ENCODE results near the gene OR6C6. TPM values are rescaled to one million over a fixed set of nuclear protein-coding genes. Genes with fewer than 3 reads are reported as not detected.

OR6C6 gene
- total RNA-seq, 1 donor, result not detected

DNA sequence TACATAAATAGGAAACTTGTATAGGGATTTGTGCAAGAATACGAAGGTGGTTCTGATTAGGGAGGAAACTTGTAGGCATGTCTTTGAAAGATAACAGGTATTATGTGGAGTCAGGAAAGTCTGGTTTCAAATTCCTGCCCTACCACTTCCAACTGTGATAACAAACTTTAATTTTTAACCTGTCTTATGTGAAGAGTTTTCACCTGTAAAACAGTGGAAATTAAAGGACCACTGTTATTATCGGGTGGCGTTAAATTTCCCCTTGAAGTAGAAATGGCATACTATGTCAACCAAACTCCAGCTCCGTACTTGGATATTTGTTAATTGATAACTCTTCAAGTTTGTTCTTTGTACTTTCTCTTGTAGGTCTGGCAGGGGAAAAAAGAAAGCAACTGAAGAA, 23.8 kb upstream of the OR6C6 start:
- Histone ChIP-seq H3K27ac (ENCODE audit: low read depth, low read length) (no peak overlapping the region), H3K79me2 (ENCODE audit: insufficient read depth, low read length) (no peaks in the 10 kb centered on the region), H3K4me1 (ENCODE audit: insufficient read depth, low read length) (no peaks in the 10 kb centered on the region), H2AFZ (ENCODE audit: low read length) (no peak overlapping the region), H3K27me3 (ENCODE audit: insufficient read depth, low read length) (no peaks in the 10 kb centered on the region), H4K20me1 (ENCODE audit: insufficient read depth, low read length) (no peaks in the 10 kb centered on the region), H3K4me3 (ENCODE audit: insufficient read depth, low read length) (no peak overlapping the region), H3K4me2 (ENCODE audit: insufficient read depth, low read length) (no peak overlapping the region), H3K36me3 (ENCODE audit: insufficient read depth, low read length) (no peaks in the 10 kb centered on the region), H3K9me3 (ENCODE audit: low read depth, low read length) (no peaks in the 10 kb centered on the region)
- DNase-seq (ENCODE audit: insufficient read length, low spot score, missing footprints), result no peak
- TF ChIP-seq, protein P1, sequence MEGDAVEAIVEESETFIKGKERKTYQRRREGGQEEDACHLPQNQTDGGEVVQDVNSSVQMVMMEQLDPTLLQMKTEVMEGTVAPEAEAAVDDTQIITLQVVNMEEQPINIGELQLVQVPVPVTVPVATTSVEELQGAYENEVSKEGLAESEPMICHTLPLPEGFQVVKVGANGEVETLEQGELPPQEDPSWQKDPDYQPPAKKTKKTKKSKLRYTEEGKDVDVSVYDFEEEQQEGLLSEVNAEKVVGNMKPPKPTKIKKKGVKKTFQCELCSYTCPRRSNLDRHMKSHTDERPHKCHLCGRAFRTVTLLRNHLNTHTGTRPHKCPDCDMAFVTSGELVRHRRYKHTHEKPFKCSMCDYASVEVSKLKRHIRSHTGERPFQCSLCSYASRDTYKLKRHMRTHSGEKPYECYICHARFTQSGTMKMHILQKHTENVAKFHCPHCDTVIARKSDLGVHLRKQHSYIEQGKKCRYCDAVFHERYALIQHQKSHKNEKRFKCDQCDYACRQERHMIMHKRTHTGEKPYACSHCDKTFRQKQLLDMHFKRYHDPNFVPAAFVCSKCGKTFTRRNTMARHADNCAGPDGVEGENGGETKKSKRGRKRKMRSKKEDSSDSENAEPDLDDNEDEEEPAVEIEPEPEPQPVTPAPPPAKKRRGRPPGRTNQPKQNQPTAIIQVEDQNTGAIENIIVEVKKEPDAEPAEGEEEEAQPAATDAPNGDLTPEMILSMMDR (IDR thresholded peaks at IDR 0.05; ENCODE audit: extremely low read depth, low read depth, low read length), result no peak

GRCh38 chr12:55314043-55314442, 17.7 kb upstream of the OR6C6 start, which contains the start of gene OR6C1:
Gene OR6C1, plus strand, starts transcription at chr12:55314343. Its CDS starts 6,257 bp downstream, at chr12:55320600.
- TF ChIP-seq, protein P1 (IDR thresholded peaks at IDR 0.05; ENCODE audit: extremely low read depth, low read depth, low read length), result no peak
- H4K20me1 ChIP-seq (ENCODE audit: insufficient read depth, low read length), result no peaks in the 10 kb centered on the region
- H3K4me2 ChIP-seq (ENCODE audit: insufficient read depth, low read length), result no peak within 1 kb of the TSS
- no peaks in the 10 kb centered on the region for H3K27me3 ChIP-seq (ENCODE audit: insufficient read depth, low read length)
- H3K36me3 ChIP-seq (ENCODE audit: insufficient read depth, low read length), result no peaks in the 10 kb centered on the region
- DNase-seq (ENCODE audit: insufficient read length, low spot score, missing footprints), result no peak
- no peak within 1 kb of the TSS for H3K27ac ChIP-seq (ENCODE audit: low read depth, low read length)
- H2AFZ ChIP-seq (ENCODE audit: low read length), result no peak within 1 kb of the TSS
- no peaks in the 10 kb centered on the region for H3K4me1 ChIP-seq (ENCODE audit: insufficient read depth, low read length)
- no peaks in the 10 kb centered on the region for H3K79me2 ChIP-seq (ENCODE audit: insufficient read depth, low read length)
- no peaks in the 10 kb centered on the region for H3K9me3 ChIP-seq (ENCODE audit: low read depth, low read length)
- H3K4me3 ChIP-seq (ENCODE audit: insufficient read depth, low read length), result no peak within 1 kb of the TSS

- H3K36me3 ChIP-seq (ENCODE audit: insufficient read depth, low read length), result no peaks in the 10 kb centered on the region
- H3K27me3 ChIP-seq (ENCODE audit: insufficient read depth, low read length), result no peaks in the 10 kb centered on the region
- no peak overlapping the region for H3K27ac ChIP-seq (ENCODE audit: low read depth, low read length)
- H3K4me2 ChIP-seq (ENCODE audit: insufficient read depth, low read length), result no peak overlapping the region
- no peaks in the 10 kb centered on the region for H3K9me3 ChIP-seq (ENCODE audit: low read depth, low read length)
- no peaks in the 10 kb centered on the region for H3K79me2 ChIP-seq (ENCODE audit: insufficient read depth, low read length)
- no peak overlapping the region for H2AFZ ChIP-seq (ENCODE audit: low read length)
- no peak overlapping the region for H3K4me3 ChIP-seq (ENCODE audit: insufficient read depth, low read length)
- no peaks in the 10 kb centered on the region for H4K20me1 ChIP-seq (ENCODE audit: insufficient read depth, low read length)
- TF ChIP-seq, protein P1 (IDR thresholded peaks at IDR 0.05; ENCODE audit: extremely low read depth, low read depth, low read length), result no peak
- H3K4me1 ChIP-seq (ENCODE audit: insufficient read depth, low read length), result no peaks in the 10 kb centered on the region
- no peak for DNase-seq (ENCODE audit: insufficient read length, low spot score, missing footprints)
Observed at GRCh38 chr12:55289999-55290398, 6.4 kb downstream of the OR6C6 start.

GRCh38 chr12:55280991-55281390, 15.4 kb downstream of the OR6C6 start:
- DNase-seq (ENCODE audit: insufficient read length, low spot score, missing footprints), result no peak
- Histone ChIP-seq H3K4me1 (ENCODE audit: insufficient read depth, low read length) (no peaks in the 10 kb centered on the region), H3K9me3 (ENCODE audit: low read depth, low read length) (peaks cover 2% of the 10 kb centered on the region), H3K4me3 (ENCODE audit: insufficient read depth, low read length) (no peak overlapping the region), H3K27me3 (ENCODE audit: insufficient read depth, low read length) (no peaks in the 10 kb centered on the region), H3K27ac (ENCODE audit: low read depth, low read length) (no peak overlapping the region), H2AFZ (ENCODE audit: low read length) (no peak overlapping the region), H4K20me1 (ENCODE audit: insufficient read depth, low read length) (no peaks in the 10 kb centered on the region), H3K4me2 (ENCODE audit: insufficient read depth, low read length) (no peak overlapping the region), H3K36me3 (ENCODE audit: insufficient read depth, low read length) (no peaks in the 10 kb centered on the region), H3K79me2 (ENCODE audit: insufficient read depth, low read length) (no peaks in the 10 kb centered on the region)
- TF ChIP-seq, protein P1 (IDR thresholded peaks at IDR 0.05; ENCODE audit: extremely low read depth, low read depth, low read length), result no peak
